IPS DF 6.9 (cell line): ENCODE measurements around the gene CDX2.

Source experiments
- DNase-seq: peaks from one replicate; pipeline ENCODE4 v3.0.0-alpha.2; 2013; ENCODE audit warnings: low read depth, low spot score
- H3K27ac ChIP-seq: one replicate; pipeline ENCODE4 v1.5.1; 2013; ENCODE audit warnings: low read length, control low read depth
- H3K27me3 ChIP-seq: 2 replicates; pipeline ENCODE4 v1.6.1; 2013; ENCODE audit warnings: mild to moderate bottlenecking, low read length; ENCODE audit not compliant: control insufficient read depth, insufficient read depth
- H3K36me3 ChIP-seq: 2 replicates; pipeline ENCODE4 v1.6.1; 2013; ENCODE audit warnings: low read length; ENCODE audit not compliant: control insufficient read depth, insufficient read depth
- H3K4me1 ChIP-seq: 2 replicates; pipeline ENCODE4 v1.6.1; 2013; ENCODE audit warnings: low read length; ENCODE audit not compliant: control insufficient read depth, insufficient read depth
- H3K4me3 ChIP-seq: 2 replicates; pipeline ENCODE4 v1.5.1; 2013; ENCODE audit warnings: mild to moderate bottlenecking, low read length
- H3K9me3 ChIP-seq: 2 replicates; pipeline ENCODE4 v1.6.1; 2013; ENCODE audit warnings: low read length, inconsistent platforms; ENCODE audit not compliant: control insufficient read depth, insufficient read depth
- WGBS: extraction: QIAGEN DNeasy Blood & Tissue Kit; methylation state at CpG from one replicate; pipeline ENCODE4 v1.1.7; 2013; ENCODE audit warnings: mixed read lengths, missing lambda C conversion rate; ENCODE audit not compliant: insufficient read length, insufficient coverage; 5-methylcytosine and 5-hydroxymethylcytosine counted together

CDX2 gene

DNA sequence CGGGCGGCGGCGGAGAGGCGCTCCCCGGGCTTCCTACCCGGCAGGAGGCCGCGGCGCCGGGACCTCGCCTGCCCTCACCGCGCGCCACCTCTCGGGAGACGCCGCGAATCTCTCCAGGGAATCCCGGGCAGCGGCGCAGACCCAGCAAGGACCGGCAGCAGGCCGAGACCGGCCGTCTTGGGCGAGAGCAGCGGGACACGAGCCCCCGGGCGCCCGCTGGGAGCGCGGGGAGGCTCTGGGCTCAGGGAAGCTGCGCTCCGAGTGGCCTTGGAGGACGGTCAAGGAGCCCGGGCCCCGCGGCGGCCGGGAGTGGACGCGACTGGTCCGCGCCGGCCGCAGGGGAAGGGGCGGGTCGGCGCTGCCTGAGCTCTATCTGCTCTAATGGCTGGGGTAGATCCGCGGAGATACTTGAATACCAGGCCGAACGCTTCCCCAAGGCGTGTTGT, 14.7 kb downstream of the CDX2 start:
- Histone ChIP-seq H3K27ac (no peak overlapping the region), H3K27me3 (peaks cover 59% of the 10 kb centered on the region), H3K4me3 (peak overlapping the region; percentile 13; the same call in 1 of the 2 replicates), H3K9me3 (no peaks in the 10 kb centered on the region), H3K4me1 (no peaks in the 10 kb centered on the region), H3K36me3 (no peaks in the 10 kb centered on the region)
- DNase-seq: no peak
- no CpG with 5 or more reads among the region's 56 CpGs for WGBS

DNA sequence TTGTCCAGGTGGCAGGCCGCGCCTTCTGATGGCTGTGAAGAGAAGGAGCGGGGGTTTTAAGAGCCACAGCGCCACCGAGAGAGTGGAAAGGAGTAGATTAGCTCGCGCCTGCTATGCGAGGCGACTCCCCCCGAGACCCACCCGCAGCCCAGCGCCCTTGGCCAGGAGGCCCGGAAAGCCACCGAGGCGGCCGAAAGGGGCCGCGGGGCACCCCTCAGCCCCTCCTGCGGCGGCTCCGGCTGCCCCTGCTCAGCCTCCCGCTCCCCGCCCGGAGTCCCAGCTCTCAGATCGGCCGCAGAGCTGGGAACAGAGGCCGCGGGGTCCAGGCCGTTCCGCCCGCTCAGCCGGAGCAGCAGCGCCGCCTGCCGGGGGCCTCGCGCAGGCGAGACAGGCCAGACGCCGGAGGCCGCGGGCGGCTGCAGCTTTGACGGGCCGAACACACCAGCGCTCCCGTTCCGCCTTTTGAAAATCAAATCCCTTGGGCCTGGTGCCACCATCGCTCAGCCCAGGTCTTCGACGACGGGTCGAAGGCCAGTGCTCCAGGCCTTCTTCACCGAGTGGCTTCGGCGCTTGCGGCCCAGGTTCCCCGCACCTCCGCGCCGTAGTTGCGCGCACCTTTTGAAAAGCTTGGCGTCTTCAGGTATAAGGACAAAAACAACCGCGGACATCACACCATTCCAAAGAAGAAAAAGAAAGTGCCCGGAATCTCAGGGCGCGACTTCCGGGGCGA, 15.3 kb downstream of the CDX2 start:
- H3K27me3 ChIP-seq: peaks cover 54% of the 10 kb centered on the region
- WGBS: no CpG with 5 or more reads among the region's 71 CpGs
- DNase-seq: no peak

DNA sequence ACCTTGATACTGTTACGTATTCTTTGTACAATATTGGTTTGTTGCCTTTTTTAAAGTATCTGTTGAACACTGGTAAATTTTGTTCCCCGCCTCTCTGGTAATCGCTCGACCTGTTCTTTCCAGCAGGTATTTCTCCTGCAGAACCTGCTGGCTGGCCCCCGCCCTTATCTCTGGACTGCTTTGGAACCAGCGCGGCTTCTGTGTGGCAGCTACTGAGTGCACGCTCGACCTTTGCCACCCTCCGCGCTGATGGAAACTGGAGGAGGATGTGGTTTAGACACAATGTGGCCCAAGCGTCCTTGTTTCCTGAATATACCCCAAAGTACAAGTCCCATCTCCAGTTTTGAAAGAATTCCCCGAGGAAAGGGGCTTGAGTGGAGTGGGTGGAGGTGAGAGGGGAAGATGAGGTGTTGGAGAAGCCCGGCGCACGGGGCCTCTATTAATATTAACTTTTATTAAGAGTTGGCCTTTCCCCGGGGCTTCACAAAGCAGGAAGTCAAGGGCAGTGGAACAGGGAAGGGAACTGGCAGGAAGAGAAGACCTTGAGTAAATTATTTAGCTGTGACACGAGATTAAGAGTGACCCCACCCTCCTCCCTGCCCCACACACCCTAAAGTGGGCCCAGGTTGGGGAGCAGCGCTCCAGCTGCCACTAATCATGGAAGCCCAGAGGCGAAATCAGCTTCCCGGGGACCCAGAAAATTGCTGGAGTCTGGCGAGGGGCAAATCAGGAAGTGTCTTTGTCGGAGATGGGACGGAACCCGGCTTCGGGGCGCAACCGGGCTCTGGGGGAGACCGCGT, 16.0 kb downstream of the CDX2 start:
- no peaks in the 10 kb centered on the region for H3K36me3 ChIP-seq
- no CpG with 5 or more reads among the region's 30 CpGs for WGBS
- H3K4me1 ChIP-seq: no peaks in the 10 kb centered on the region
- H3K4me3 ChIP-seq: peak overlapping the region; percentile 15; the same call in 1 of the 2 replicates
- H3K27ac ChIP-seq: no peak overlapping the region
- H3K27me3 ChIP-seq: peaks cover 47% of the 10 kb centered on the region
- no peaks in the 10 kb centered on the region for H3K9me3 ChIP-seq
- DNase-seq: no peak

More for the DNA sequence above, 15.3 kb downstream of the CDX2 start:
- no peak overlapping the region for H3K27ac ChIP-seq
- H3K4me3 ChIP-seq: peak overlapping the region; percentile 15; the same call in 1 of the 2 replicates
- H3K9me3 ChIP-seq: no peaks in the 10 kb centered on the region
- H3K4me1 ChIP-seq: no peaks in the 10 kb centered on the region
- H3K36me3 ChIP-seq: no peaks in the 10 kb centered on the region

DNA sequence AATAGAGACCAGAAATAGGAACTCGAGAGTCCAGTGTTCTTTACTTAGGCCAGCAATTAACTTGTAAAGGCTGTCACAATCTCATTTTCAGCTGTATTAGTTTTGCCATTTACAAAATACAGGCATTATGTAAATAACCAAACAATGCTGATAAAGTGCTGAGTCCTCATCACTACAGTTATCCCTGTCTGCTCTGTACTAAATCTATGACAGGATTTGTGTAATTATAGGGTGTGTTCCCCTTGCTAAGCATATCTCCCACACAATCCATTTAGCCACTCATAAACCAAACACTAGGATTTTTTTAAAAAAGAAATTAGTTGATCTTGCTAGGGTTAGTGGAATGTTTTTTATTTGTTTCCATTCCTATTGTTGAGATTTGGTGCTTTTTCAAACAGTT, 26.1 kb downstream of the CDX2 start:
- Histone ChIP-seq H3K9me3 (no peaks in the 10 kb centered on the region), H3K27me3 (no peaks in the 10 kb centered on the region), H3K4me1 (no peaks in the 10 kb centered on the region), H3K4me3 (no peak overlapping the region), H3K27ac (no peak overlapping the region), H3K36me3 (no peaks in the 10 kb centered on the region)
- no CpG with 5 or more reads among the region's 1 CpG for WGBS
- DNase-seq: no peak

DNA sequence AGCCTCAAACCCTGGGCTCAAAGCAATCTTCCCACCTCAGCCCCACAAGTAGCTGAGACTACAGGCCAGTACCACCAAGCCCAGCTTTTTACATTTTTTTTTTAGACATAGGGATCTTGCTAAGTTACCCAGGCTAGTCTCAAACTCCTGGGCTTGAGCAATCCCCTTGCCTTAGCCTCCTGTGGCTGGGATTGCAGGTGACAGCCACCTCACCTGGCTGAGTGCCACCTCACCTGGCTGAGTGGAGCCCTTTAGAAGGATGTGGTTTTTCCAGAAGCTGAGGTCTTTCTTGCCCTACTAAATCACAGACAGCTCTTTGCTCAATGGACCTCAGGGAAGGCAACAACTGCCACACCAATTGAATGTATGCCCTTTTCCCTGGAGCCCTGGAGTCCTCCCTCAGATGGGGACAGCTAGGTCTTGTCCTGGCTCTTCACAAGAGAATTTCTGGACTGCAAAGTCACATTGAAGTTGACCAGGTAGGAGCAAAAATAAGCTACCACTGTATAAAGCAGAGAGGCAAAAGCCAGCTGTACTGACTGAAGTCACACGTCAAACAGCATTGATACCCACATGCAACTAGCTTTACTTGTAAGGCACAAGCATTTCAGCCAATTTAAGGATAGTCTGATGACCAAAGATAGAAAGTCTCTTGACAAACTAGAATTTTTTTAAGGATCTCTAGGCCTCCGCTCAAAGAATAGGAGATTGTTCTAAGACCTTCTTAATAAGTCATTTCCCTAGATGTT, 35.4 kb downstream of the CDX2 start:
- no CpG with 5 or more reads among the region's 2 CpGs for WGBS

DNA sequence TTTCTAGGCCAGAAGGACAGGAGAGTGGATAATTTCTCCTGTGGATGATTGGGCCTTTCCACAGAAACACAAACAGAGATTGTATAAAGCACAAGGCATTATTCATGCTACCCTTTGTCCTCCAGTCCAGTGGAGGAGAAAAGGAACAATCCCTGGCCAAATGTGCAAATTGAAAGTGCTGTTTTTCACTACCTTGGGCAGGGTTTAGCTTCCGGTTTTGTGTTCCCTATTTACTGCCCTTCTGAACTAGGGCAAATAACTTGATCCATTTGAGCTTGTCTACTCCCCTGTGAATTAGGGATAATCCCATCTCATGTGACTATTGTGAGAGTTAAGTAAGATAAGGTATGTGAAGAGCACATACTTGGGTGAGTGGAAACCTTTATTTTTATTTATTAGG, 36.0 kb downstream of the CDX2 start:
- WGBS: no CpG with 5 or more reads among the region's 1 CpG
- Histone ChIP-seq H3K9me3 (no peaks in the 10 kb centered on the region), H3K27me3 (peaks cover 39% of the 10 kb centered on the region), H3K27ac (no peak overlapping the region), H3K36me3 (no peaks in the 10 kb centered on the region), H3K4me1 (no peaks in the 10 kb centered on the region), H3K4me3 (no peak overlapping the region)
- no peak for DNase-seq

More for the DNA sequence above, 35.4 kb downstream of the CDX2 start:
- no peak for DNase-seq
- Histone ChIP-seq H3K27me3 (peaks cover 32% of the 10 kb centered on the region), H3K4me3 (no peak overlapping the region), H3K4me1 (no peaks in the 10 kb centered on the region), H3K36me3 (no peaks in the 10 kb centered on the region), H3K27ac (no peak overlapping the region), H3K9me3 (no peaks in the 10 kb centered on the region)

DNA sequence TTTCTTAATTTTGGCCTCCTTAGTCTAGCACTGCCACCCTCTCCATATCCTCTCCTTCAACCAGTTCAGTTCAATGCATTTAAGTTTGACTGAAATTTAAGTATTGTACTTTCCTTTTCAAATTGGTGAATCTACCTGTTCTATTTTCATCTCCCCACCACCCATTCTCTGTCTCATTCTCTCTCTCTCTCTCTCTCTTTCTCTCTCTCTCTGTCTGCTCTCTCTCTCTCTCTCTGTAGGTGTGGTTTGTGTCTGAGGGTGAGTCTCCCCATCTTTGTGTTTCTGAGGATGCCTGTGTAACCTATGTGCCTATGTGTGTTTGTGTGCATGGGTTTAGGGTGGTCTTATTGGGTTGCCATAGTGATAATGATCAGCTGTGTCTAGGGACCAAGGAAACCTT, 39.2 kb downstream of the CDX2 start:
- Histone ChIP-seq H3K4me3 (no peak overlapping the region), H3K9me3 (no peaks in the 10 kb centered on the region), H3K4me1 (0 out of 2 replicates have a peak, but pooled peaks cover 1% of the 10 kb centered on the region), H3K36me3 (no peaks in the 10 kb centered on the region), H3K27me3 (peaks cover 71% of the 10 kb centered on the region), H3K27ac (no peak overlapping the region)
- DNase-seq: no peak

DNA sequence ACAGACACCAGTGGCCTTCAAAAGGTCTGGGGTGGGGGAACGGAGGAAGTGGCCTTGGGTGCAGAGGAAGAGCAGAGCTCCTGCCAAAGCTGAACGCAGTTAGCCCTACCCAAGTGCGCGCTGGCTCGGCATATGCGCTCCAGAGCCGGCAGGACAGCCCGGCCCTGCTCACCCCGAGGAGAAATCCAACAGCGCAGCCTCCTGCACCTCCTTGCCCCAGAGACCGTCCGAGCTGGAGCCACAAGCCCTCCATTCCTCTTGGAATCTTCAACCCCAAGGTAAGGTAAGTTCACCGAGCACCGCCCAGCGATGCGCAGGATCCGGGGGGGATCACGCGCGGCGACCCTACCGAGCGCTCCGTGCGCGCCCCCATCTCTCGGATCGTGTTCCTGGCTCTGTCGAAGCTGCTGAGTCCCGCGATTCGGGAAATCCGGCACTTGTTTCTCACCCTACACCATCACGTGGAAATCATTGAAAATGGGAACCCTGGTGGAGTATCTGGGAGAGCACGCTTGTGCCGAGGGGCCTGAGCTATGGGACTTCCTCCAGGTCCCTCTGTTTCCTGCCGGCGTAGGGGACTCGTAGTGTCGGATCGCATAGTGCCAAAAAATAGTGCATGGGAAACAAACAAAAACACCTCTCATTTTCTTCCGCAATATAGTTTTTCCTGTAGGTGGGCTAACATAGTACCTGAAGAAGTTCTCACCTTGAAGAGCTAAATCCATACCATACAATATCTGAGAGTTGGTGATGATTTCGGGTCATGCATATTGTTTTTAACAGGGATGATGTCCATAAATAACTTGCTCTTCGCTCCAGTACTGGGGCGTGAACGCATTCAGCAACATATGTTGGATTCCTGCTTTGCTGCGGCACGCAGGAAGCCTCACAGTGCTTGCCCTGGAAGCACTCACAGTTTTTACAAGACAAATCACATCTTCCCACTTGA, 40.0 kb downstream of the CDX2 start:
- no peak overlapping the region for H3K27ac ChIP-seq
- peaks cover 1% of the 10 kb centered on the region; the same call in 1 of the 2 replicates for H3K4me1 ChIP-seq
- DNase-seq: no peak
- peaks cover 79% of the 10 kb centered on the region for H3K27me3 ChIP-seq
- H3K4me3 ChIP-seq: no peak overlapping the region
- WGBS: no CpG with 5 or more reads among the region's 48 CpGs
- H3K9me3 ChIP-seq: no peaks in the 10 kb centered on the region
- no peaks in the 10 kb centered on the region for H3K36me3 ChIP-seq

DNA sequence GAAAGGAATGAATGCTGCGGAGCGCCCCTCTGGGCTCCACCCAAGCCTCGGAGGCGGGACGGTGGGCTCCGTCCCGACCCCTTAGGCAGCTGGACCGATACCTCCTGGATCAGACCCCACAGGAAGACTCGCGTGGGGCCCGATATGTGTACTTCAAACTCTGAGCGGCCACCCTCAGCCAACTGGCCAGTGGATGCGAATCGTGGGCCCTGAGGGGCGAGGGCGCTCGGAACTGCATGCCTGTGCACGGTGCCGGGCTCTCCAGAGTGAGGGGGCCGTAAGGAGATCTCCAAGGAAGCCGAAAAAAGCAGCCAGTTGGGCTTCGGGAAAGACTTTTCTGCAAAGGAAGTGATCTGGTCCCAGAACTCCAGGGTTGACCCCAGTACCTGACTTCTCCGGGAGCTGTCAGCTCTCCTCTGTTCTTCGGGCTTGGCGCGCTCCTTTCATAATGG, 40.7 kb downstream of the CDX2 start:
- H3K36me3 ChIP-seq: no peaks in the 10 kb centered on the region
- no peaks in the 10 kb centered on the region for H3K9me3 ChIP-seq
- no peak for DNase-seq
- WGBS: no CpG with 5 or more reads among the region's 26 CpGs
- peaks cover 1% of the 10 kb centered on the region; the same call in 1 of the 2 replicates for H3K4me1 ChIP-seq
- peaks cover 84% of the 10 kb centered on the region for H3K27me3 ChIP-seq
- H3K4me3 ChIP-seq: no peak overlapping the region
- H3K27ac ChIP-seq: no peak overlapping the region
